ENCODE results near the gene RFWD3. TPM values are rescaled to one million over a fixed set of nuclear protein-coding genes. Genes with fewer than 3 reads are reported as not detected.
A peak's percentile ranks its signal among the peaks of the same experiment; 100 is the strongest.

RFWD3 gene
- total and polyA plus RNA-seq, 2 of the 13 experiments (the other 11 are each of a cell fraction or from before 2014, with no cell fraction given) = 23.4 to 62.6 TPM

GRCh38 chr16:74607962-74608356 is 58.7 kb downstream of the RFWD3 start:
- BruUV-seq (replicated peaks) = no TSS peak
- intact Hi-C loops (cut with micrococcal nuclease; ENCODE audit: unreplicated experiment) (loop anchor here (5.0 to 10.0 kb wide), 3 partner anchors 36 to 133 kb away; no protein-coding TSS in a partner anchor), in situ Hi-C loops (cut with HindIII; ENCODE audit: extremely low pct_ligation_motif_present, low pct_unique_long_range_greater_than_20kb) (no loop called here)
- Histone ChIP-seq H3K9me3 (ENCODE audit: low read length) (no peaks in the 10 kb centered on the region), H3K4me3 (replicated peaks in 1 of 3; ENCODE audit: insufficient read depth in 1 of 3, low read depth in 2 of 3, low read length in 3 of 3) (peak overlapping the region in 2 of 3 experiments; percentile 73 to 99; a peak in 2 of 6 replicates), H3K27me3 (ENCODE audit: control insufficient read depth in 1 of 2, insufficient read depth in 2 of 2, low read length in 2 of 2) (peaks cover 0 to 3% of the 10 kb centered on the region in 2 experiments; a peak in 1 of 5 replicates), H3K79me2 (ENCODE audit: insufficient read depth, low read length) (peaks cover 36% of the 10 kb centered on the region), H3K36me3 (replicated peaks in 1 of 2; ENCODE audit: control insufficient read depth in 1 of 2, insufficient read depth in 2 of 2, low read length in 2 of 2) (no peaks in the 10 kb centered on the region), H3K4me2 (ENCODE audit: low read depth, low read length) (peak overlapping the region; percentile 88), H3K9ac (ENCODE audit: insufficient read depth, low read depth, low read length) (no peak overlapping the region), H3K4me1 (ENCODE audit: insufficient read depth, low read length) (peaks cover 52% of the 10 kb centered on the region), H3K27ac (ENCODE audit: extremely low read length, insufficient read depth, low read length) (peak overlapping the region; percentile 81), H4K20me1 (ENCODE audit: insufficient read depth, low read length) (peaks cover 25% of the 10 kb centered on the region), H2AFZ (ENCODE audit: low read length) (peak overlapping the region; percentile 42)
- POLR2A ChIA-PET = interaction anchor here (0.6 to 2.5 kb wide), 3 partner anchors 22 to 234 kb away, joined by 3 to 26 read pairs (median 14); no protein-coding TSS in a partner anchor
- no peak for FAIRE-seq
- CTCF ChIA-PET (ENCODE audit: low intra/inter-chr PET ratio, low total read pairs) = no interaction called here
- DNase-seq (ENCODE audit: low spot score) = no peak
- peak; percentile 3; the same call in 2 of the 3 replicates for ATAC-seq
- WGBS (ENCODE audit: low lambda C conversion rate) = 77% methylated on average over 6 of the region's 6 CpGs
- TF ChIP-seq FUBP1 (CRISPR knock-in tag; IDR thresholded peaks at IDR 0.05; ENCODE audit: borderline replicate concordance) = 0 out of 2 replicates have a peak, but pooled peaks have one; percentile 12
- TF ChIP-seq CCAR2 (optimal IDR thresholded peaks at IDR 0.05; ENCODE audit: low read depth, low read length) = no peak
- TF ChIP-seq KLF16 (CRISPR knock-in tag; IDR thresholded peaks at IDR 0.05) = no peak
- TF ChIP-seq TEAD3 (CRISPR knock-in tag; optimal IDR thresholded peaks at IDR 0.05; ENCODE audit: borderline replicate concordance) = peak; percentile 62
- TF ChIP-seq MBNL3 (CRISPR knock-in tag; conservative IDR thresholded peaks at IDR 0.05) = no peak
- peak; percentile 25; the same call in 1 of the 2 replicates for TF ChIP-seq ZNF644 (CRISPR knock-in tag; IDR thresholded peaks at IDR 0.05; ENCODE audit: low read depth)
- TF ChIP-seq PATZ1 (CRISPR knock-in tag; IDR thresholded peaks at IDR 0.05) = peak; percentile 47; the same call in 1 of the 2 replicates
- TF ChIP-seq ZNF572 (CRISPR knock-in tag; IDR thresholded peaks at IDR 0.05) = peak; percentile 33; the same call in 1 of the 2 replicates
- TF ChIP-seq ZBTB38 (CRISPR knock-in tag; IDR thresholded peaks at IDR 0.05) = peak; percentile 94; the same call in 1 of the 2 replicates
- TF ChIP-seq, protein P1, sequence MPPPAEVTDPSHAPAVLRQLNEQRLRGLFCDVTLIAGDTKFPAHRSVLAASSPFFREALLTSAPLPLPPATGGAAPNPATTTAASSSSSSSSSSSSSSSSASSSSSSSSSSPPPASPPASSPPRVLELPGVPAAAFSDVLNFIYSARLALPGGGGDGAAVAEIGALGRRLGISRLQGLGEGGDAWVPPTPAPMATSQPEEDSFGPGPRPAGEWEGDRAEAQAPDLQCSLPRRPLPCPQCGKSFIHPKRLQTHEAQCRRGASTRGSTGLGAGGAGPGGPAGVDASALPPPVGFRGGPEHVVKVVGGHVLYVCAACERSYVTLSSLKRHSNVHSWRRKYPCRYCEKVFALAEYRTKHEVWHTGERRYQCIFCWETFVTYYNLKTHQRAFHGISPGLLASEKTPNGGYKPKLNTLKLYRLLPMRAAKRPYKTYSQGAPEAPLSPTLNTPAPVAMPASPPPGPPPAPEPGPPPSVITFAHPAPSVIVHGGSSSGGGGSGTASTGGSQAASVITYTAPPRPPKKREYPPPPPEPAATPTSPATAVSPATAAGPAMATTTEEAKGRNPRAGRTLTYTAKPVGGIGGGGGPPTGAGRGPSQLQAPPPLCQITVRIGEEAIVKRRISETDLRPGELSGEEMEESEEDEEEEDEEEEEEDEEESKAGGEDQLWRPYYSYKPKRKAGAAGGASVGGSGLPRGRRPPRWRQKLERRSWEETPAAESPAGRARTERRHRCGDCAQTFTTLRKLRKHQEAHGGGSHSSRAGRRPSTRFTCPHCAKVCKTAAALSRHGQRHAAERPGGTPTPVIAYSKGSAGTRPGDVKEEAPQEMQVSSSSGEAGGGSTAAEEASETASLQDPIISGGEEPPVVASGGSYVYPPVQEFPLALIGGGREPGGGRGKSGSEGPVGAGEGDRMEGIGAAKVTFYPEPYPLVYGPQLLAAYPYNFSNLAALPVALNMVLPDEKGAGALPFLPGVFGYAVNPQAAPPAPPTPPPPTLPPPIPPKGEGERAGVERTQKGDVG (CRISPR knock-in tag; IDR thresholded peaks at IDR 0.05; ENCODE audit: borderline replicate concordance) = peak; percentile 48; the same call in 1 of the 2 replicates
- TF ChIP-seq ZNF768 (CRISPR knock-in tag; IDR thresholded peaks at IDR 0.05) = peak; percentile 58; the same call in 1 of the 2 replicates
- TF ChIP-seq, protein P2, sequence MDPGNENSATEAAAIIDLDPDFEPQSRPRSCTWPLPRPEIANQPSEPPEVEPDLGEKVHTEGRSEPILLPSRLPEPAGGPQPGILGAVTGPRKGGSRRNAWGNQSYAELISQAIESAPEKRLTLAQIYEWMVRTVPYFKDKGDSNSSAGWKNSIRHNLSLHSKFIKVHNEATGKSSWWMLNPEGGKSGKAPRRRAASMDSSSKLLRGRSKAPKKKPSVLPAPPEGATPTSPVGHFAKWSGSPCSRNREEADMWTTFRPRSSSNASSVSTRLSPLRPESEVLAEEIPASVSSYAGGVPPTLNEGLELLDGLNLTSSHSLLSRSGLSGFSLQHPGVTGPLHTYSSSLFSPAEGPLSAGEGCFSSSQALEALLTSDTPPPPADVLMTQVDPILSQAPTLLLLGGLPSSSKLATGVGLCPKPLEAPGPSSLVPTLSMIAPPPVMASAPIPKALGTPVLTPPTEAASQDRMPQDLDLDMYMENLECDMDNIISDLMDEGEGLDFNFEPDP (CRISPR knock-in tag; conservative IDR thresholded peaks at IDR 0.05) = no peak
- TF ChIP-seq CEBPB (IDR thresholded peaks at IDR 0.05; ENCODE audit: borderline replicate concordance, low read depth, low read length) = peak; percentile 62
- peak; percentile 34; the same call in 1 of the 2 replicates for TF ChIP-seq CEBPG (CRISPR knock-in tag; IDR thresholded peaks at IDR 0.05)

All from HepG2 (cell line).